Tibial artery (tissue), 4 donors: ENCODE results near the gene SH2D7.

Experiments used
- DNase-seq, 2 donors: peaks; one replicate each; pipeline ENCODE4 v3.0.0-alpha.2; 2019
- H3K27ac ChIP-seq, 2 donors: fragments of 200-600 bp; sonication (generic) in 1 of 2; 1 replicate in 1 of 2; 2 replicates in 1 of 2; pipeline ENCODE4 v1.5.1; 2018 to 2019; ENCODE audit warnings: mild to moderate bottlenecking in 1 of 2
- H3K27me3 ChIP-seq, 2 donors: fragments of 200-600 bp; sonication (generic) in 1 of 2; one replicate each; pipeline versions ENCODE4 v1.5.1 to v1.6.0; 2016 to 2019
- H3K36me3 ChIP-seq, 3 donors: fragments of 200-600 bp; sonication (generic) in 2 of 3; one replicate each; pipeline ENCODE4 v1.5.1; 2016 to 2019; ENCODE audit warnings: mild to moderate bottlenecking in 2 of 3
- H3K4me1 ChIP-seq, 4 donors: fragments of 200-600 bp; sonication (generic) in 2 of 4; 1 replicate in 3 of 4; 2 replicates in 1 of 4; pipeline ENCODE4 v1.5.1; 2016 to 2019
- H3K4me3 ChIP-seq, 2 donors: fragments of 200-600 bp; sonication (generic) in 1 of 2; 1 replicate in 1 of 2; 2 replicates in 1 of 2; pipeline ENCODE4 v1.5.1; 2018 to 2019; ENCODE audit warnings: mild to moderate bottlenecking in 2 of 2
- H3K9me3 ChIP-seq, 3 donors: fragments of 200-600 bp; sonication (generic) in 1 of 3; one replicate each; pipeline ENCODE4 v1.5.1; 2016 to 2019
- intact Hi-C: fragments of 100-400 bp; cut with DNase I; formaldehyde crosslinking; loops from one replicate; pipeline ENCODE4 v1.15.0; 2023; ENCODE audit warnings: low total_unique reads
- TF ChIP-seq, protein P1 (sequence below), 2 experiments: fragments of 200-600 bp in 1 of 2; fragments of 450-650 bp in 1 of 2; IDR thresholded peaks; one replicate each; pipeline ENCODE4 v1.5.1; 2017 to 2019; ENCODE audit warnings: antibody characterized with exemption in 2 of 2, mild to moderate bottlenecking in 1 of 2, moderate library complexity in 1 of 2

Gene SH2D7

DNA sequence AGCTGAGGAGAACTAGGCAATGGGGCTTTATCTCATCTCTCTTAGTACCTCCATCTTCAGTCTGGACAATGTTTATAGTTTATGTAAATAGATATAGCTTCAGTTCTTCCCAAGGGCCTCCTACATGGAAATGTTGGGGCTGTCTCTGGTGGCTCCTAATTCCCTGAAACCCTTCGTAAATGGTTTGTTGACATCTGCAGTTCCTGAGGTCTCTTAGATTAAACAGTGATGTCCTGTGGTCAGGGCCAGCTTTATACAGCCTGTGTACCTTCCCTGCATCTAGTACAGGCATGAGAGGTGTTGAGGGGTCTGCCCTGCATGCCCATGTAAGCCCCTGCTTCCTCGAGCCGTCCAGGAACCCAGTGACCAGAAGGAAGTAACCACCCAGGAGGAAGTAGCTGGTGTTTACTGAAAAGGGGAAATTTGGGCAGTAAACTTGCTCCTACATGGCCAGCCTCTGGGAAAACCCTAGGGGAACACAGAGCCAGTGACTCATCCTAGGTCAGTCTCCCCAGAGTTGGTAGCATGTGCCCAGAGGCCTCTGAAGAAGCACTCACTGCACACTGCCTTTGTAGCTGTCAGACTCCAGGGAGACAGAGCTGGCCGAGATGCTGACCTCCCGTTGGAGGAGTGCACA, 10.1 kb upstream of the SH2D7 start:
- Histone ChIP-seq H3K4me1 (peaks cover 0 to 8% (median 6%) of the 10 kb centered on the region in 4 donors), H3K27me3 (no peaks in the 10 kb centered on the region), H3K27ac (no peak overlapping the region), H3K36me3 (no peaks in the 10 kb centered on the region), H3K4me3 (no peak overlapping the region), H3K9me3 (no peaks in the 10 kb centered on the region)
- TF ChIP-seq, protein P1, sequence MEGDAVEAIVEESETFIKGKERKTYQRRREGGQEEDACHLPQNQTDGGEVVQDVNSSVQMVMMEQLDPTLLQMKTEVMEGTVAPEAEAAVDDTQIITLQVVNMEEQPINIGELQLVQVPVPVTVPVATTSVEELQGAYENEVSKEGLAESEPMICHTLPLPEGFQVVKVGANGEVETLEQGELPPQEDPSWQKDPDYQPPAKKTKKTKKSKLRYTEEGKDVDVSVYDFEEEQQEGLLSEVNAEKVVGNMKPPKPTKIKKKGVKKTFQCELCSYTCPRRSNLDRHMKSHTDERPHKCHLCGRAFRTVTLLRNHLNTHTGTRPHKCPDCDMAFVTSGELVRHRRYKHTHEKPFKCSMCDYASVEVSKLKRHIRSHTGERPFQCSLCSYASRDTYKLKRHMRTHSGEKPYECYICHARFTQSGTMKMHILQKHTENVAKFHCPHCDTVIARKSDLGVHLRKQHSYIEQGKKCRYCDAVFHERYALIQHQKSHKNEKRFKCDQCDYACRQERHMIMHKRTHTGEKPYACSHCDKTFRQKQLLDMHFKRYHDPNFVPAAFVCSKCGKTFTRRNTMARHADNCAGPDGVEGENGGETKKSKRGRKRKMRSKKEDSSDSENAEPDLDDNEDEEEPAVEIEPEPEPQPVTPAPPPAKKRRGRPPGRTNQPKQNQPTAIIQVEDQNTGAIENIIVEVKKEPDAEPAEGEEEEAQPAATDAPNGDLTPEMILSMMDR (IDR thresholded peaks at IDR 0.05) = no peak
- intact Hi-C loops = no loop called here
- peak; percentile 44 to 64 for DNase-seq

DNA sequence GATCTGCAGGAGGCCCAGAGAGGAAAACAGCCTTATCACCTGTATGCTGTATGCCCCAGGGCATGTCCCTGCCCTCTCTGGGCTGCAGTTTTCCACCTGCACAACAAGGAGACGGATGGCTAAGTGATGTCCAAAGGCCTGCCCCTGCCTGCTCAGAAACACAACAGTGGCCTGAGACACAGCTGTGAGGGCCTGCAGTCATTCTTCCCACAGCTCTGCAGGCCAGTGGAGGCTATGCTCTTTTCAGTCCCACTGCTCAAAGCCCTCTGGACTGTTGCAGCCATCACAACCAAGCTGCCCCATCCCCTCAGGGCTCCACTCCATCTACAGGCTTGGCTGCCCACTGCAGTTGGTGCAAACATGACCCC, 9.6 kb upstream of the SH2D7 start:
- intact Hi-C loops = no loop called here
- H3K36me3 ChIP-seq = no peaks in the 10 kb centered on the region
- H3K27me3 ChIP-seq = no peaks in the 10 kb centered on the region
- no peaks in the 10 kb centered on the region for H3K9me3 ChIP-seq
- no peak for DNase-seq
- TF ChIP-seq, protein P1 (IDR thresholded peaks at IDR 0.05) = no peak
- no peak overlapping the region for H3K4me3 ChIP-seq
- H3K4me1 ChIP-seq = peaks cover 0 to 7% (median 5%) of the 10 kb centered on the region in 4 donors
- no peak overlapping the region for H3K27ac ChIP-seq

DNA sequence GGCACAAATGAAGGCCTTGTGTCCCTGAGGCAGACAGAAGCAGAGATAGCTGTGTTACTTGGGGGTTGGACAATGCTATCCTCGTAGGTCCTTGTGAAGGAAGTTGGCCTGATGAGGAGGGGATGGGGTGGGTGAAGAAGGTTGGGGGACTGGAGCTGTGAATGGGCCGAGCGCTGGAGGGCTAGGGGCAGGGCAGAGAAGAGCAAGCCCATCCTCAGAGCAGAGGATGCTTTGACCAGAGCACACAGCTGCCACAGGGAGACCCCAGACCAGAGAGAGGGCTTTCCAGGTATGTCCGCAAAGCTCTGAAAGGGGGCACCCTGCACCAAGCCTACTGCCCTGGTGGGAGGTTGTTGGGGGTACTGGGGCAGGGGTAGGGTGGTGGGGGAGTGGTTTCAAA, 9.2 kb upstream of the SH2D7 start:
- intact Hi-C loops = no loop called here
- TF ChIP-seq, protein P1 (IDR thresholded peaks at IDR 0.05) = no peak
- H3K4me1 ChIP-seq = peaks cover 0 to 2% (median 1%) of the 10 kb centered on the region in 4 donors
- H3K36me3 ChIP-seq = no peaks in the 10 kb centered on the region
- H3K27ac ChIP-seq = no peak overlapping the region
- DNase-seq = peak in 1 of 2 donors; percentile 61
- H3K9me3 ChIP-seq = no peaks in the 10 kb centered on the region
- H3K27me3 ChIP-seq = no peaks in the 10 kb centered on the region
- H3K4me3 ChIP-seq = no peak overlapping the region

DNA sequence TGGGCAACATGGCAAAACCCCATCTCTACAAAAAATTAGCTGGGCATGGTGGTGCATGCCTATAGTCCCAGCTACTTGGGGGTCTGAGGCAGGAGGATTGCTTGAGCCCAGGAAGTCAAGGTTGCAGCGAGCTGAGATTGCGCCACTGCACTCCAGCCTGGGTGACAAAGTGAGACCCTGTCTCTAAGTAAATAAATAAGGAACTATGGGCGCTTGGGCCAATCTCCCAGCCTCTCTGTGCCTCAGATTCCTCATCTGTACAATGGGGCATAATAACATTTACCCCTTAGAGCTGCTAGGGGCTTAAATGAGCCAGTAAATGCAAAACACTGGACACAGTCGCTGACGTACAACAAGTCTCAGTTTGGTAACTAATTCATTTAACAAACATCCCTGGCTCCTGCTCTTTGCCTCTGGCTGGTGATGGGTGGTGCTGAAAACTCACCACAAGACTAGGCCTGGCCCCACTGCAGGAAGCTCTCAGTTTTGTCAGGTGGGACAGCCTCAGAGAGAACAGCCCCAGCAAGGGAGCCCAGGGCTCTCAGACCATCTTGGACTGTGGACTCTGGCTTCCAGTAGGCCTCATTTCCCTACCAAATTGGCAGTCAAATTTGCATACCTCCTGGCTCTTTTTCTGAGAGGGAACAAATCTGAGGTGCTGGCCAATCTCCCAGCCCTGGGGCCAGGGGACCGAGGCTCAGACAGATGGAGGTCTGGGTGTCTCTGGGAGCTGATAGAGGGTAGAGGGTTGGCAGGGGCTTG, 8.5 kb upstream of the SH2D7 start:
- Histone ChIP-seq H3K27ac (no peak overlapping the region), H3K4me3 (no peak overlapping the region), H3K9me3 (no peaks in the 10 kb centered on the region), H3K4me1 (no peaks in the 10 kb centered on the region), H3K36me3 (no peaks in the 10 kb centered on the region), H3K27me3 (no peaks in the 10 kb centered on the region)
- intact Hi-C loops = no loop called here
- TF ChIP-seq, protein P1 (IDR thresholded peaks at IDR 0.05) = no peak
- peak in 1 of 2 donors; percentile 38 for DNase-seq

DNA sequence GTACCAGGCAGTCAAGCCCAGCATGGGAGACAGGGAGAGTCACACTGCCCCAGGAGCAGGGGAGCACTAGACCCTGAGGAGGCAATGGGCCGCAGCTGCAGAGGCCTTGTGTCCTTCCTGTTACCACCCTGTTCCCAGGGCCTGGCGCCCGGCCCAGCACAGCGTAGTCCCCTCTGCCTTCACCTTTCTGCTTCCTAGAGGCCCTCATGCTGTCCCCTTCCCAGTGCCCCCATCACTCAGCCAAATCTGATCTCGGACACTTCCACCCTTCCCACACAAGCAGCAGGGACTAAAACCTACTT, 8.0 kb upstream of the SH2D7 start:
- H3K4me1 ChIP-seq = no peaks in the 10 kb centered on the region
- H3K27me3 ChIP-seq = no peaks in the 10 kb centered on the region
- H3K4me3 ChIP-seq = no peak overlapping the region
- H3K9me3 ChIP-seq = no peaks in the 10 kb centered on the region
- no peaks in the 10 kb centered on the region for H3K36me3 ChIP-seq
- DNase-seq = no peak
- TF ChIP-seq, protein P1 (IDR thresholded peaks at IDR 0.05) = no peak
- H3K27ac ChIP-seq = no peak overlapping the region
- intact Hi-C loops = no loop called here
